CD4-positive, alpha-beta T cell treated with Interleukin-4 for 1 hour (primary cell): ENCODE results near the gene KBTBD12.
"Not testable (repeated sequence)": the region's sequence is repeated elsewhere in the genome, so short reads cannot be mapped to it uniquely, and the experiment has no call there.

ENCODE experiments used
- DNase-seq, 2 donors: peaks; one replicate each; pipeline ENCODE4 v3.0.0-alpha.2; 2020 to 2022

The KBTBD12 gene, protein sequence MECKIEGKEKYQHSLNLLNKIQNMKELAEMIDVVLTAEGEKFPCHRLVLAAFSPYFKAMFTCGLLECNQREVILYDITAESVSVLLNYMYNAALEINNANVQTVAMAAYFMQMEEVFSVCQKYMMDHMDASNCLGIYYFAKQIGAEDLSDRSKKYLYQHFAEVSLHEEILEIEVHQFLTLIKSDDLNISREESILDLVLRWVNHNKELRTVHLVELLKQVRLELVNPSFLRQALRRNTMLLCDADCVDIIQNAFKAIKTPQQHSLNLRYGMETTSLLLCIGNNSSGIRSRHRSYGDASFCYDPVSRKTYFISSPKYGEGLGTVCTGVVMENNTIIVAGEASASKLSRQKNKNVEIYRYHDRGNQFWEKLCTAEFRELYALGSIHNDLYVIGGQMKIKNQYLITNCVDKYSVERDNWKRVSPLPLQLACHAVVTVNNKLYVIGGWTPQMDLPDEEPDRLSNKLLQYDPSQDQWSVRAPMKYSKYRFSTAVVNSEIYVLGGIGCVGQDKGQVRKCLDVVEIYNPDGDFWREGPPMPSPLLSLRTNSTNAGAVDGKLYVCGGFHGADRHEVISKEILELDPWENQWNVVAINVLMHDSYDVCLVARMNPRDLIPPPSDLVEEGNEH

DNA sequence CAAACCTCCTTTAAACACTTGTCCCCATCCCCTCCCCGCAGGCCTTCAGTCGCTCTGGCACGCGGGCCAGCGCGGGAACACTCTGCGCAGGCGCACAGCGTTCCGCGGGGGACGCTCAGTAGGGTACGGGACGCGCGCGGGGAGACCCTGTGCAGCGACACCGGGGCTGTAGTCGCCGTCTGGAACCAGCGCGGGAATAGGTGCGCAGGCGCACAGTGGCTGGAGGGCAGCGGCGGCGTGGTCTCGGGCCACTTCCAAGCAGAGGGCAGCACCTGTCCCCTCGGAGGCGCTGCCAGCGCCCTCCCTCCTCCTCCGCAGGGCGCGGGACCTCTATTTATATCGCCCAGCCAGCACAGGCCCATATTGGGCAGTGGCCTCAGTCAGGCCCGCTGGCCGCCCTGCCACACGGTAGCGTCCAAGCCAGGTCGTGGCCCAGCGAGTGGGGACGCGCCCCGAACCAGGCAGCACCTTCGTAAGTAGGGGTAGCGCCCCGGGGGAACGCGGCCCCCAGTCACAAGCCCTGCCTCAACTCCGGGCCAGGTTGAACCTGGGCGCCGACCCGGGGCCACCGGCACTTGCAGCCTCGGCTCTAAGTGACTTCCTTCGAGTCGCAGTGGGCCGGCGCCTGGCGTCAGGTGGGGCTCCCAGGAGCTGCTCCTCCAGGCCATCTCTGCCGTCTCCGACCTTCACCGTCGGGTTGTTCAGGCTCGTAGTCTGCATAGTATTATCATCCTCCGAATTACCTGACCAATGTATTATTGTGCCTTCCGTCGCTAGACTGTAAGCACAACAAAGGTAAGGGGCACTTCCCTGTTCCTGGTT lies at the start of gene KBTBD12:
KBTBD12 (plus strand) TSS at position 118 of the 822 bp plus-strand sequence. CDS start 7,830 bp downstream, outside the sequence.
- DNase-seq, result no peak

DNA sequence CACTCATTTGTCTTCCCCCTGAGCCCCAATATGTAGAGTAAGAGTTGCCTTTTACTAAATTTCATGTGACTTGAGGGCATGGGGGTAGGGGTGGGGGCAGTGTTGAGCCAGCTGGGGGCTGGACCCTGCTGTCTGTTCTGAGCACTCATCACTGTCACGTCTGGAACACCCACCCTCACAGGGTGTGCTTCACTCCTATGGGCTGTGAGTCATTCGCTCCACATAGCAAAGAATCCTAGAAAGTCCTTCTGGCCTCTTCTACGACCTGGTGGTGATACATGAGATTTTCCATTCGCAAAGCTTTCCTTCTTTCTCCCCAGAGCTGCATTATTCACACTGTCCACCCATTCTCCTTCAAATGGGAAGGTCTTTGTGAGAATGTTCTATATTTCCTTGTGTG lies 49.1 kb upstream of the KBTBD12 start:
- no peak for DNase-seq

DNA sequence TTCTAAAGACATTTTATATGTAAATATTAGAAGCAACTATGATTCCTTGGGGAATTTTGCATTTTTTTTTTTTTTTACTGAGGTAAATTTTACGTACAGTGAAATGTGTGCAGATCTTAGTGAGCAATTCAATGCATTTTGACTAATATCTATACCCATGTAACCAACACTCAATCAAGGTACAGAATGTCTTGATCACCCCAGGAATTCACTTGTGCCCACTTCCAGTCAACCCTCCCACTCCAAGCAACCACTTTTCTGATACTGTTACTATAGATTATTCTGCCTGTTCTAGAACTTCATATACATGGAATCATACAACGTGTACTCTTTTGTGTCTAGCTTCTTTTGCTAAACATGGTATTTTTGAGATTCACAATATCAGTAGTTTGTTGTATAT lies 47.6 kb upstream of the KBTBD12 start:
- no peak for DNase-seq

DNA sequence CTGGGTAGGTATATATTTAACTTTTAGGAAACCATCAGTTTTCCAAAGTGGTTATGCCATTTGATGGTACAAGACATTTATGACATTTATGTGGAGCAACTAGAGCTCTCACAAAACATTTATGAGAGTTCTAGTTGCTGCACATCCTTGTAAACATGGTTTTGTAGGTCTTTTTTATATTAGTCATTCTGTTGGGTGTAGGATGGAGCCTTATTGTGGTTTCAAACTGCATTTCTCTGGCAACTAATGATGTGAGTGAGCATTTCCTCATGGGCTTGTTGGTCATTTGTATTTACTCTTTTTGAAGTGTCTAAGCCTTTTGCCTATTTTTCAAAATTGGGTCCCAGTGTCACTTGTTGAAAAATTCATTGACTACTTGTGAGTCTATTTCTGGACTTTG lies 47.0 kb upstream of the KBTBD12 start:
- DNase-seq, result no peak

DNA sequence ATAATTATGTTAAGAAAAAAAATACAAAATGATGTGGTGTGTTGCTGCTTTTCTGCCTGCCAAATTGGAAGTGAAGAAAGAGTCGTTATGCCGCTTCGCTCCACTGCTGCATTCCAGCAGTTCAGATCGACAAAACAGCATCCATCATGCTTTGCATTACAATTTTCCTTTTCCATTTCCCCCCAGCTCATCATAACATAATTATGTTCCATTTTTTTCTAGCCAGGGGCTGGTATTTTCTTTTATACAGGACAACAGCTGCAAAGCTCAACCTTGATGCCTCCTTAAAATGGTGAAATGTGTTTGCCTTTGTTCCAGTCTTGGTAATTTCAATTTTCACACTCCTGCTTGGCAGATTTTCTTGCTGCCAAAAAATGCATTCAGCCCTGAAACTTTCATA lies 44.9 kb upstream of the KBTBD12 start:
- DNase-seq, result no peak

DNA sequence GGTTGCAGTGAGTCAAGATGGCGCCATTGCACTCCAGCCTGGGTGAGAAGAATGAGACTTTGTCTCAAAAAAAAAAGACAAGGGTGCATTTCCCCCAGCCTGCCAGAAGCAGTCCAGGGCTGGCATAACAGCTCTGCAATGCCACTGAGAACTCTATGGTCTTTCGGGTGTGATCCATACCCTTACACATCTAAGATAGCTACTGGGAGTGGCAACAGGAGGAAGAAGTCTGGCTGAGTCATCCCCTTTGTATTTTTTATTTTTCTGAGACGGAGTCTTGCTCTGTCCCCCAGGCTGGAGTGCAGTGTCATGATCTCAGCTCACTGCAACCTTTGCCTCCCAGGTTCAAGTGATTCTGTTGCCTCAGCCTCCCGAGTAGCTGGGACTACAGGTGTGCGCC lies 40.9 kb upstream of the KBTBD12 start:
- DNase-seq, result not testable (repeated sequence)

DNA sequence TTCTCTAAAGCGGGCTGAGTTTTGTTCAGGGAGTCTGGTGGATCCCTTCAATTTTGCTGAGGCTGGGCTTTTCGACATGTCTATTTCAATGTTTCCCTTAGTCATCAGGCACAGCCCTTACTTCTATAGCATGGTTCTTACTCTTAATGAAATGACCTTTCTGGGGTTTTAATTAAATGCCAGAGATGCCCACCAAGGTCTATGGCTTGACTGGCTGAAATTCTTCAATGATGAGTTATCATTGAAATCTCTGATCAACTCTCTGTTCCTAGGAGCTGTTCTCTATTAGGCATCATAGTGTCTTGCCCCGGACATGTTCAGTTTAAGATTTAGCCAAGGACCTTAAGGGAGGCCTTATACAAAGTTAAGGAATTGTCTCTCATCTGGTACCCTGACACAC lies 33.4 kb upstream of the KBTBD12 start:
- DNase-seq, result no peak

DNA sequence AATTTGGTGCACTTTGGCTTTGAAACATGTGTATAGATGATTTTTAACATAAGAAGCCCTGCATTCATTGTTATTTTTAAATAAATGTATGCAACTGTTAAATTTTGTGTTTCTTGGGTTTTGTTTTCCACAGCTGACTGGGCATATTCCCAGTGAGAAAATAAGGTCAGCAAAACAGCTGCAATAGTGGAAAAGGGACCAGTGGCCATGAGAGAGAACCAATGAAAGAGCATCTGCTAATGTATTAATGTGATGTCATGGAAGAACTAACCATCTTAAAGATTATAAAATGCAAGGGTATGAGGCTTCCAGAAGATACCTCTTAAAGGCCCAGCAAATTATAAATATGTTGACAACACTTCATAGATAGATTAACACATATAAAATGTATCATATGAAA lies 31.0 kb upstream of the KBTBD12 start:
- DNase-seq, result no peak

DNA sequence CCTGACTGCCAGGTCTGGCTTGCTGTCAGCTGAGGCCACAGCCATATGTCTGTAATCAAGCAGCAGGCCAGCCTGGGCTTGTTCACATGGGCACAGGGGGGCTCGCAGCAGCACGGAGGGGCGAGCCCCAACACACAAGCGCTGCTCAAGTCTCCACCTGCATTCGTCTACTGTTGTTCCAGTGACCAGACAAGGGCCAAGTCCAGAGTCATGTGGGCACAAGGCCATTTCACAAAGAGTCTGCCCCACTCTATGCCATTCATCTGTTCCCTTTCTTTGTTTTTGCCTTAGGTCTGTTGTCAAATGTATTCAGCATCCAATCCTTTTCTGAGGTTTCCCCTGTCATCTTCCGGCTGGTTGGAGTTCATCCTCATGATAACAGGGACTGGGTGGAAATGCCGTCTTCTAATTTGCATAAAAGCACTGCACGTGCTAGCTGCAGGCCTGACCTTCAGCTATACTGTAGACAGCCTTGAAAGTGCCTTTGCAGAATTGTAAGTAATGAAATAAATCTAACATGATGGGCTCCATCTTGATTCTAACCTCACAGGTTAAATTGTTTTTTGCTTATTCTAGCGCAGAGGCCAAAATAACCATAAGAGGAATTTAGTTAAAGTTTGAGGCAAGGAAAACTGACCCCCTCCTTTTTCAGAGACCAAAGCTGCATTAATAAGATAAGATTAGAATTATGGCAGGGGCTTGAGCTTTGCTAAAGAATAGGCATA lies 28.6 kb upstream of the KBTBD12 start:
- no peak for DNase-seq

DNA sequence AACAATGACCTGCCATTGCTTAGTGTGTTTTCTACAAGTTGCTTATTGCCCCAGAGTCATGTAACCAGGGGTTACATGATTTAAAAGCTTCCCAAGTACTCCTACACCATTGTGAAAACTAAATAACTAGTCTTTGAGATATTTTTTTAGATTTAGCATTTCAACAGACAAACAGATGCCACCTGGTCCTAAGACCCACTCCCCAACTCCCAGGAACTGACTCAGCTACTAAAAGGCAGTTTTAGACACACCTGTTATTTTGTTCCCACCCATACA lies 28.1 kb upstream of the KBTBD12 start:
- DNase-seq, result no peak

DNA sequence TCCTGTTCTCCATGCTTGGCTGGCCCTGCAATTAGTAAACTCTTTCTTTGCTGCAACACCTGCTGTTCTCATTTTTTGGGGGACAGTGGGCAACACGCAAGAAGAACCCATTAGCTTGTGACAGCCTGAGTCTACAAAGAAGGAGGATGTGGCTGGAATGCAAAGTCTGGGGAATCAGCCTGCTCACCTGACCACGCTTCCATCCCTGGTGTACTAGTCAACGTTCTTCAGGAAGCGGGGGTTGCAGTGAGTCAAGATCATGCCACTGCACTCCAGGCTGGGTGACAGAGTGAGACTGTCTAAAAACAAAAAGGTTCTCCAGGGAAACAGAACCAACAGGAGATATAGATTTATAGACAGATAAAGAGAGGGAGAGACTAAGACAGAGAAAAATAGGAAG lies 27.7 kb upstream of the KBTBD12 start:
- DNase-seq, result no peak

DNA sequence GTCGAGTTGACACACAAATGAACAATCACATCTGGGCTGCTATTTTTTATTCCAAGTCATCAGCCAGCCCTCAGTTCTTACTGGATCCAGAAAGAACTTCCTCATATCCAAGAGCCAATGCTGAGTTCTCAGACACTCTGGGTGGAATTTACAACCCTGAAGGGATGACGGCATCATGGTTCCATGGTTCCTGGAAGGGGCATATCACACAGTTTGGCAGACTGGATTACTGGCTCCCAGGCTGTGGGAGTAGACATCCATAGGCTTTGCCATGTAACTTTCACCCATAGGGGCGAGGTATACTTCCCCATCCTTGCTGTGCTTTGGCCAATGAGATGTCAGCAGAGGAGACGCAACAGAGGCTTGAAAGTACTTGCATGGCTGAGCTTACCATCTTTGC lies 26.9 kb upstream of the KBTBD12 start:
- no peak for DNase-seq

DNA sequence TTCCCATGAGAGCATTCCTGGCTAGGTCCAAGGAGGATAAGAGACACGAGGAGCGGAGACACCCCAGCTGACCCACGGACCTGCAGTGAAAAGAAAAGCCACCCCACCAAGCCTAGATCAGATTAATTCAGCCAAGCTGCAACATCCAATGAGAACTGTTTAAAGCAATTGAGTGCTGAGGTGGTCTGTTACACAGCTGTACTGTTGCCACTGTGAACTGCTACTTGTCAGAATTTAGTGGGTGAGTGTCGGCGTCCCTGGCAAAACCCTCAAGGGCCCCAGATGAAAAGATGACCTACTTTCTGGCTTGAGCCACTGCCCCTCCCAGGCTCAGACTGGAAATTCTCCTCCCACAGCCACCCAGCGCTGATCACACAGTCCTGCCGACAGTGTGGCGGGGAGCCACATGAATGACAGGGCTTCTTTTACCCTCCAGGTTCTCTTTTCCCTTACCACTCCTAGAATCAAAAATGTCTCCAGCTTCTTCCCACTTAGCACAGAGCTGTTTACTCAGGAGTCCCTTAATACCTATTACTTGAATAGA lies 26.4 kb upstream of the KBTBD12 start:
- no peak for DNase-seq

DNA sequence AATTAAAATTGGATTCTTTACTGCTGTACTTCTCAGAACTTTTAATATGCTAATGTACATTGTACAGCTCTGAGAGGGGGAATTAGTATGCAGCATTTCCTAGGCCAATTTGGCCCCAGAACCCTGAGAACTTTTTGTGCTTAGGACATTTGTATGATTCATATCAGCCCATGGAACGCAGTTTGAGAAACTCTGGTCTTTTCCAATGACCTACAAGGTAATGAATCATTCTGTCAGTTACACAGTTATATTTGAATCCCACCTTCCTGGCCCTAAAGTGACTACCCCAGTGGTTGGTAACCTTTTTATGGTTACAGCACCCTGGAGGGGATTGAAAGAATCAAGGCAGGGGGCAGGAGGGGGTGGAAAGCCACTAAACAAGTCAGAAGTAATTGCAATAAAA lies 25.6 kb upstream of the KBTBD12 start:
- no peak for DNase-seq

DNA sequence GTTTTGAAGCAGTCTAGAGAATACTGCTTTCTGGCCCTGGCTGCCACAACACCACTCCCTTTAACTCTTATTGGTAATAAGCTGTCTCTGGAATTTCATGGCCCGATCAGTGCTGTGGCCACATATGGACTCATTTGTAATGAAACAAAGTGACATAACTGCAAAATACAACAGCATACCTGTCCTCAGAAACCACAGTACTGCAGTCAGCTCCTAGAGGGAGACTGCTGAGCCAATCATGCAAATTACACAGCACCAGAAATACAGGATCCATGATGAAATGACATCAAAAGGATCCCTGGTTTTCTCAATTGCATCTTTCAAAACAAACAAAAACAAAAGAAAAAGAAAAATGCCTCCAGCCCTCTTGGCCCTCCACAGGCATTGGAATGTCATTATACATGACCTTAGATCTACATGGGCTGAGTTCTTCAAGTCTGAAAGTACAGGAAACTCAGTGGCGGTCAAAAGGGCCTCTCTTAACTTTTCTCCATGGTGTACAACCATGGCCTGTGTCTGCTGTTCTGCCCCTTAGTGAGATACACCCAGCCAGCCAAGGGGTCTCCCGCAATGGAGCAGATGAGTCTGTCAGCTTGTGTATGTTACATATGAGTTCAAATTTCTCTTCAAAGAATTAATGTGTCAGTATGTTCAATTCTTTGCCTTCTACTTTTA lies 24.9 kb upstream of the KBTBD12 start:
- no peak for DNase-seq

DNA sequence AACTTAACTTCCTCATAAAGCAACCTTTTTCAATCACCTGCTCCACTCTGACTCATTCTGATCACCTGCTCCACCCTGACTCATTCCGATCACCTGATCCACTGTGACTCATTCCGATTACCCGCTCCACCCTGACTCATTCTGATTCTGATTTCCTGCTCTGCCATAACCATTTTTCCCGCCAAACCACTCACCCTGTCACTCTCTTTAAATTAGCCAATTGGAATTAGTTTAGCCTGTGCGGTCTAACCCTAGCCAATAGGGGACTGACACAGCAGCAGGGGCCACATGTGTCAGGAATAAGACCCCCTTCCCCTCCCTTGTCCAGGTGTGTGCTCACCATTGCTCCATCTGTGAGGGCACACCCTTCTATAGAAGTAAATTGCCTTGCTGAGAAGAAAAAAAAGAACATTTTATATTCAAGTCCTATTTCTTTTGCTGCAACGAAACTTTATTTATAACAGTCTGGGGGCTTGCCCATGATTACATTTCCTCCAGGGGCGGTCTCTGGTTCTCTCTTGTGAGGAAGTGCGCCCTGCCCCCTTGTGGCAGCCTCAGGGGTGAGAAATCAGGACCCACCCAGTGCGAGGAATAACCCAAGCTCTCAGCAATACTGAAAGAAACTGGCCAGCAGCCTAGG lies 24.3 kb upstream of the KBTBD12 start:
- not testable (repeated sequence) for DNase-seq

DNA sequence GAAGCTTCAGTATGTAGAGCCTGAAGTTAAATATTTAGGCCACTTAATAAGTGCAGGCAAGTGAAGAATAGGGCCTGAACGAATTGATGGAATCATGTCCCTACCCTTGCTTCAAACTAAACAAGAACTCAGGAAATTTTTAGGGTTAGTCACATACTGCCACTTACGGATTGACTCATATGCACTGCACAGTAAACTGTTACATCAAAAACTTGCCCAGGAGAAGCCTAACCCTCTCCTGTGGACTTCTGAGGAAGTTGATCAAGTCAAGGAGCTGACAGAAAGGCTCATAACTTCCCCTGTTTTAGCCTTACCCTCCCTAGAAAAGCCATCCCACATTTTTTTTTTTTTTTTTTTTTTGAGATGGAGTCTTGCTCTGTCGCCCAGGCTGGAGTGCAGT lies 20.6 kb upstream of the KBTBD12 start:
- DNase-seq, result no peak

DNA sequence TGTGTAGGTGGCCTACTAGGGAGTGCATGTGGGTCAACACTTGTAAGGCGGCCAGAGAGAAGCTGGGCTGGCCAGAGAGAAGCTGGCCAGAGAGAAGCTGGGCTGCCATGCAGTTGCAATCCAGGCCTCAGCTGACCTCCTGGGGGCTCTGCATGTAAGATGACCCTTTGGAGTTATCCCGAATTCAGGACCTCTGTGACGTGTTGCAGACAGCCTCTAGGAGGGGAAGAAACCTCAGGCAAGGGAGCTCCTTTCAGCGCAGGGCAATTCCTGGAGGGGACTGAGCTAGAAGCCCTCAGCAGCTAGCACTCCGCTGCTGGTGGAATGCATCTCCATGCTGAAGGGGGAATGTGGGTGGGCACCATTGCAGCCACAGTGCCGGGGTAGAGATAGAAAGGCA lies 15.8 kb upstream of the KBTBD12 start:
- DNase-seq, result no peak

DNA sequence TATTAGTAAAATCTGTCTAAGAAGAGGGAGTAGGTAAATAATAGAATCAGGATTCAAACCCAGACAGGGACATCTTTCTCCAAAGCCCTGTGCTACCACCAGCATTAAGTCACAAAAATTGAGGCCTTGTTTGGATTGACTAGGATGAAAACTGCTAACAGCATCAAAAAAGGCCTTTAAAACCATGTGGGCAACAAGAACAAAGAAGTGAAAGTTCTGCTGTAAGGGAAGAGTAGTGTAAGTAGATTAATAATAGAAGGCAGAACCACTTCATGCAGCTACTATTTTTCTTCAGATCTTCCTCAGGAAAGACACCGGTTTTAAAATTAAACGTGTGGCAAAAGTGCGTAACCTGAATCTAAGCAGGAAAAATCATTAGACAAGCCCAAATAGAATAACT lies 15.3 kb upstream of the KBTBD12 start:
- no peak for DNase-seq

DNA sequence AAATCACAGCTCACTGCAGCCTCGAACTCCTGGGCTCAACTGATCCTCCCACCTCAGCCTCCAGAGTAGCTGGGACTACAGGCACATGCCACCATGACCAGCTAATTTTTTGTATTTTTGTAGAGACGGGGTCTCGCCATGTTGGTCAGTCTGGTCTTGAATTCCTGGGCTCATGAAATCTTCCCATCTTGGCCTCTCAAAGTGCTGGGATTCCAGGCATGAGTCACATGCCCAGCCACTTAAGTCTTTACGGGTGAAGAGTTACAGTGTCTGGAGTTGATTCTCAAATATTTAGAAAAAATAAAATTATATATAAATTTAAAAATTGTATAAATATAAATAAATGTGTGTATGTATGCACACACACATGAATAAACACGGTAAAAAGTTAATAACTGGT lies 14.5 kb upstream of the KBTBD12 start:
- DNase-seq, result no peak

DNA sequence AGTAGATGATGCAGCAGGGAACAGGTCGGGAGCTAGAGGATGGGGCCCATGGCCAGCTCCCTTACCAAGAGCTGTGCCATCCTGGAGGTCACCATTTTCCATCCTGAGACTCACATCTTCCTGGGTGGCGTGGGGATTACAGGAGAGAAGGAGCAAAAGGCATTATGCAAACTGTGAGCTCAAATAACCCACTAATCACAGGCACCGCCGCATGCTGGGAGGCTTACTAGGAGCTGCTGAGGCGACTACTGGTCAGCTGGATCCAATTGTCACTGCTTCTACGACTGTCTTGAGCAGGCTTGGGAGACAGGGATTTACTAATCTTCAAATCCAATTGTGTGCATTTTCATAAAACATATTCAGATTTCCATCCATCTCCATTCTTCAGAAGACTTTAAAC lies 12.5 kb upstream of the KBTBD12 start:
- no peak for DNase-seq
